Tibial nerve (tissue), 3 donors: ENCODE data around the gene ATAT1.

Experiments
- POLR2A ChIP-seq, 2 donors: fragments of 450-650 bp; IDR thresholded peaks; one replicate each; pipeline ENCODE4 v1.6.1; 2017; ENCODE audit warnings: antibody characterized with exemption in 2 of 2, mild to moderate bottlenecking in 2 of 2, moderate library complexity in 2 of 2
- TF ChIP-seq, protein P1 (sequence below), 5 experiments: fragments of 200-600 bp in 3 of 5; fragments of 450-650 bp in 2 of 5; sonication (generic) in 3 of 5; IDR thresholded peaks; one replicate each; pipeline ENCODE4 v1.5.1; 2016 to 2019; ENCODE audit warnings: antibody characterized with exemption in 5 of 5, mild to moderate bottlenecking in 3 of 5, moderate library complexity in 2 of 5

DNA sequence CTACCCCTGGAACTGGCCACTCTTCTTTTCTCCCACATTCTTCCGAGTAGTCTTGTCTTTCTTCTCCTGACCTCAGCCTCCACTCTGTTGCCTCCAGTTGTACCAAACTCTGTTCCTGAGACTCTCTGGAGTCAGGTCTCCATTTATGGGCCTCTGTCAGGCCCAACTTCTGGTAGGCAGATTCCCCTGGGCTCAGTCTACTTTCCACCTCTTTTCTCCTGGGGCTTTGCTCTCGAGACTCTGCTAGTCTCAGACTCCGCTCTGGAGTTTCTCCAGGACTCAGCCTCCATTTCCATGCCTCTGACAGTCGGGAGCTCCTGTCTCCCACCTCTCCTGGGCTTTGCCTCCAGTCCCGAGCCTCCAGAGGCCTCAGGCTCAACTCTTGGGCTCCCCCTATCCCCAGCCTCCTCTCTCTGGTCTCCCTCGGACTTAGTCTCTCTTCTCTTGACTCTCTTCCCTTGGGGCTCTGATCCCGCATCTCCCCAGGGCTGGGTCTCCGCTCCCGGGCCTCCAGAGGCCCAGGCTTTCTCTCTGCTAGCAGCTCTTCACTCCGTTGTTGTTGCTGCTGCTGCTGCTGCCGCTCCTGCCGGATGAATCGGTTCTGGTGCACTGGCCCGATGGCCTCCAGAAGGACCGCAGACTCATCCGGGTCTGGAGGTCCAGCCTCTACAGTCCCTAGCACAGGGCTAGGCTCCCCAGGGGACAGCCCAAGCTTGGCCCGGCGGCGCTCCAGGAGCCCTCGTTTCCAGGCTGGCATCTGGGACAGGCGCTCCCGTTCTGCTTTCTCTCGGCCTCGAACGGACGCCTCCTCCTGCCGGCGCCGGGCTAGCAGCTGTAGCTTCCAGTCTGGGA is 58.7 kb downstream of the ATAT1 start:
- TF ChIP-seq, protein P1, sequence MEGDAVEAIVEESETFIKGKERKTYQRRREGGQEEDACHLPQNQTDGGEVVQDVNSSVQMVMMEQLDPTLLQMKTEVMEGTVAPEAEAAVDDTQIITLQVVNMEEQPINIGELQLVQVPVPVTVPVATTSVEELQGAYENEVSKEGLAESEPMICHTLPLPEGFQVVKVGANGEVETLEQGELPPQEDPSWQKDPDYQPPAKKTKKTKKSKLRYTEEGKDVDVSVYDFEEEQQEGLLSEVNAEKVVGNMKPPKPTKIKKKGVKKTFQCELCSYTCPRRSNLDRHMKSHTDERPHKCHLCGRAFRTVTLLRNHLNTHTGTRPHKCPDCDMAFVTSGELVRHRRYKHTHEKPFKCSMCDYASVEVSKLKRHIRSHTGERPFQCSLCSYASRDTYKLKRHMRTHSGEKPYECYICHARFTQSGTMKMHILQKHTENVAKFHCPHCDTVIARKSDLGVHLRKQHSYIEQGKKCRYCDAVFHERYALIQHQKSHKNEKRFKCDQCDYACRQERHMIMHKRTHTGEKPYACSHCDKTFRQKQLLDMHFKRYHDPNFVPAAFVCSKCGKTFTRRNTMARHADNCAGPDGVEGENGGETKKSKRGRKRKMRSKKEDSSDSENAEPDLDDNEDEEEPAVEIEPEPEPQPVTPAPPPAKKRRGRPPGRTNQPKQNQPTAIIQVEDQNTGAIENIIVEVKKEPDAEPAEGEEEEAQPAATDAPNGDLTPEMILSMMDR (IDR thresholded peaks at IDR 0.05): no peak
- no peak for TF ChIP-seq POLR2A (IDR thresholded peaks at IDR 0.05)
